Rectal smooth muscle tissue (tissue), 1 donor: ENCODE results near the gene CD58.

Experiments used
- H3K27ac ChIP-seq: one replicate; pipeline ENCODE4 v1.7.0; 2013; ENCODE audit warnings: low read depth, low read length, inconsistent platforms
- H3K27me3 ChIP-seq: one replicate; pipeline ENCODE4 v1.7.0; 2013; ENCODE audit warnings: low read length; ENCODE audit not compliant: control insufficient read depth, insufficient read depth
- H3K36me3 ChIP-seq: one replicate; pipeline ENCODE4 v1.7.0; 2013; ENCODE audit warnings: low read length; ENCODE audit not compliant: control insufficient read depth, insufficient read depth
- H3K4me1 ChIP-seq: one replicate; pipeline ENCODE4 v1.7.0; 2013; ENCODE audit warnings: low read length; ENCODE audit not compliant: control insufficient read depth, insufficient read depth
- H3K4me3 ChIP-seq: one replicate; pipeline ENCODE4 v1.7.0; 2013; ENCODE audit warnings: low read length
- H3K9ac ChIP-seq: one replicate; pipeline ENCODE4 v1.7.0; 2013; ENCODE audit warnings: low read length

Gene CD58

DNA sequence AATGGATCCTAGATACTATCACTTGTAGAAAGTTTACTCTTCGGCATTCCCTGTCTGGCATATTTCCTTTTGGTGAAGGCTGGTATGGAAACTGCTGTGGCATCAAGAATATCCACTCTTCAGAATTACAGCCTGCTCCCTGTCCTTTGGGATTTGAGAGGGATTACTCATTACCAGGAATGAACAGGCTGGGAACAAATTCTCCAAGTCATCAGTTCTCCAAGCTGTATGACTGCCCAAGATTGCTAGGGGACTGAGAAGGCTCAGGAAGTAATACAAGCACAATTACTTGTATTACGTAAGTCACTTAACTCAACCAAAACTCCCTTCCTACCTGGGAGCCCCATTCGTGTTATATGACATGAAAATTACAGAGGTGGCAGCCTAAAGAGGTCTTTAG lies 49.6 kb downstream of the CD58 start:
- no peaks in the 10 kb centered on the region for H3K27me3 ChIP-seq

DNA sequence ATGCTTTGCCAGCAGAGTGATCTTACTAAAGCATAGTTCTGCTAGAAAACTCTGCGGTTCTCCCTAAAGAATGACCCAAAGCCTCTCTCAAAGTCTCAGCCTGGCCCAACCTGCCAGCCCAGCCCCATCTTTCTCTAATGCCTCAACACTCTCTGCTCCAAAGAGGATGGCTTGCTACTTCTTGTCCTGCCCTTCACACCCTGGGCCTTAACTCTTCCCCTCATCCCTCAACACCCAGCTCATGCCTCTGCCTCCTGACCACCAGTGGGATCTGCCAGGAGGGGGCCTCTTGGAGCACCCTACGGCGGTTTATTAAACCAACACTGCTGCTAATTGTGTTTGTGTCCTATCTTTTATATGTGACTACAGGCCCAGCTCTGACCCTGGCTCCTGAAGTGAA lies 52.4 kb downstream of the CD58 start:
- H3K4me3 ChIP-seq: no peak overlapping the region
- no peaks in the 10 kb centered on the region for H3K27me3 ChIP-seq
- no peak overlapping the region for H3K27ac ChIP-seq
- no peaks in the 10 kb centered on the region for H3K36me3 ChIP-seq
- H3K9ac ChIP-seq: no peak overlapping the region
- no peaks in the 10 kb centered on the region for H3K4me1 ChIP-seq

More for the DNA sequence above, 49.6 kb downstream of the CD58 start:
- Histone ChIP-seq H3K4me1 (no peaks in the 10 kb centered on the region), H3K9ac (no peak overlapping the region), H3K27ac (no peak overlapping the region), H3K4me3 (no peak overlapping the region), H3K36me3 (no peaks in the 10 kb centered on the region)

DNA sequence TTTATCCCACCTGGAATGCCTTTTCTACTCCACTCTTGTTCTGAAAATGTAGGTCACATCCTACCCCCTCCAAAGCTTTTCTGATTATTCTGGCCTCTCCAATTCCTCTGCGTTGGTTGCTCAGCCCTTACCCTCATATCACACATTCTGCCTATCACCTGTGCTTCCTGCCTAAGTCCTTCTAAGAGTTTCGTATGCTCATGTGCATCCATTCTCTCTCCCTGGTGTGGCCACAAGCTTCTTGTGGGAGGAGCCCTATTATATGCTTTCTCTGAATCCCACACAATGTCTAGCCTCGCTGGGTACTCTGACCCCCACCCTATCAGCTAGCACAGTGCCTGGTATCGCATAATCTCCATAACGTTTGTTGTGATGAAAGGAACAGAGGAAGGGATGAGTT lies 54.2 kb downstream of the CD58 start:
- no peak overlapping the region for H3K9ac ChIP-seq
- no peak overlapping the region for H3K27ac ChIP-seq
- H3K36me3 ChIP-seq: no peaks in the 10 kb centered on the region
- H3K27me3 ChIP-seq: no peaks in the 10 kb centered on the region
- H3K4me1 ChIP-seq: no peaks in the 10 kb centered on the region
- H3K4me3 ChIP-seq: no peak overlapping the region

DNA sequence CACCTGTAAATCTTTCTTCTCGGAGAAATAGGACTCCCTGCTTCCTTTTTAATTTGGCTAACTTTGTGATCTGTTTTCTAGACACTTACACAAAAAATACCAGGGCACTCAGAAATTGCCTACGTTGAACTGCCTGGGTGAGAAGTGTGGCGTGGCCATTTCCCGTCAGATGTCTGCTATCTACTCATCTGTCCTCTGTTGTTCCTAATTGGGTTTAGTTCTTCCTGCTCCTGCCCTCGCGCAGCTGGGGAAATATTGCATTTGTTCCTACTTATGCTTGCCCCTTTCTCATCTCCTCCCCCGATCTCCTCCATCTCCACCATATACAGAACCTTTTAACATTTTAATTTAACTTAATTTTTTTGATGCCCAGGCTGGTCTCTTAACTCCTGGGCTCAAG lies 55.1 kb downstream of the CD58 start:
- no peak overlapping the region for H3K4me3 ChIP-seq
- H3K27ac ChIP-seq: no peak overlapping the region
- no peaks in the 10 kb centered on the region for H3K4me1 ChIP-seq
- H3K36me3 ChIP-seq: no peaks in the 10 kb centered on the region
- H3K27me3 ChIP-seq: no peaks in the 10 kb centered on the region
- H3K9ac ChIP-seq: no peak overlapping the region

DNA sequence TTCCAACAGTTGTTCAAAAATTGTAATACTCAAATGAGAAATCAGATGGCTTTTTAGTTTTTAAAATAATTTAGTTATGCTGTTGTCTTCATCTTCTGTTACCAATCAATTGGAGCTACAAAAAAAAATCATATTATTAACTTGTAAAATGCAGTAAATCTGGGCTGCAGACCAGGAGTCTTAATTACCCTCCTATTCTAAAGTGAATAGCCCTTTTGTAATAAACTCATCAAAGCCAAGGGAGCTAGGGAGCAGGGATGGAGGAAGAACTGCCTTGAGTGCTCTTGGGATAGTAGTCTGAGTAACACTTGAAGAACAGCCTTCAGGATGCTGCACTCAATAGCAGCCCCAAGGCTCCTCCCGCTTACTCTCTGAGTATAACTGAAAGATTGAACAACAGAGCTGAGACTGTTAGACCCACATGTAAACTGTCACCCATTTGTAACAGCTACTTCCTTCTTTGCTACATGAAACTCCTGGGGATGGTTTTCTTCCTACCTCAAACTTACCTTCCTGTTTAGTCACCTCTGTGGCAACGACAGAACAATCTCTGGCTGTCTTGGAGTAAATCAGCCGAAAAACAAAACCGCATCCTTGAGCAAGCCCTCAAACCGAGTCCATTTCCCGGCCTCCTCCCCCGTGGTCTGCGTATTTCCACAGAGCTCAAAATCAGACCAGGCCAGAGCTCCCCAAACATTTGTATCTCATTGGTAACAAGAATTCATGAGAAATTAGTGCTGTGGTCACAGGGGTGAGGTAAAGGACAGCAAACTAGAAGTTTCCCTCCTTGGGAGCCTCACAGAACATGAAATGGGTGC lies 55.9 kb downstream of the CD58 start:
- H3K4me3 ChIP-seq: no peak overlapping the region
- H3K4me1 ChIP-seq: no peaks in the 10 kb centered on the region
- no peak overlapping the region for H3K9ac ChIP-seq
- no peaks in the 10 kb centered on the region for H3K27me3 ChIP-seq
- no peaks in the 10 kb centered on the region for H3K36me3 ChIP-seq
- no peak overlapping the region for H3K27ac ChIP-seq

DNA sequence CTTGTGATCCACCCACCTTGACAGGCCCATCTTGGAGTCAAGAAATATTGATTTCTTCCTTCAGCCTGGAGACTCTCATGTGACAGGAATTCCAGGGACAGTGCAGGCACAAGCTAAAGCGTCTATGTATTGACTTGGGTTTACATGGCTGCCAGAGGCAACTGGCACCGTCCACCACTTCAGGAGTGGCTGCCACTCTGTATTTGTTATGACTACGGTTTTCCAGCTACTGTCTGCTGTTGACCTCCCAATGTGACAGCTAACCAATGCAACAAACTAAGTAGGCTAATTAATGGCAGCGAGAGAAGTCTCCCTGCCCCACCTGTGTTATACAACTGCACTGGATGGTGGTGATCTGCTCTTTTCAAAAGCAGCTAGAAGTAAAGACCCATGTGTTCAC lies 56.9 kb downstream of the CD58 start:
- H3K4me1 ChIP-seq: no peaks in the 10 kb centered on the region
- no peaks in the 10 kb centered on the region for H3K36me3 ChIP-seq
- no peak overlapping the region for H3K4me3 ChIP-seq
- no peak overlapping the region for H3K9ac ChIP-seq
- H3K27me3 ChIP-seq: no peaks in the 10 kb centered on the region
- no peak overlapping the region for H3K27ac ChIP-seq

DNA sequence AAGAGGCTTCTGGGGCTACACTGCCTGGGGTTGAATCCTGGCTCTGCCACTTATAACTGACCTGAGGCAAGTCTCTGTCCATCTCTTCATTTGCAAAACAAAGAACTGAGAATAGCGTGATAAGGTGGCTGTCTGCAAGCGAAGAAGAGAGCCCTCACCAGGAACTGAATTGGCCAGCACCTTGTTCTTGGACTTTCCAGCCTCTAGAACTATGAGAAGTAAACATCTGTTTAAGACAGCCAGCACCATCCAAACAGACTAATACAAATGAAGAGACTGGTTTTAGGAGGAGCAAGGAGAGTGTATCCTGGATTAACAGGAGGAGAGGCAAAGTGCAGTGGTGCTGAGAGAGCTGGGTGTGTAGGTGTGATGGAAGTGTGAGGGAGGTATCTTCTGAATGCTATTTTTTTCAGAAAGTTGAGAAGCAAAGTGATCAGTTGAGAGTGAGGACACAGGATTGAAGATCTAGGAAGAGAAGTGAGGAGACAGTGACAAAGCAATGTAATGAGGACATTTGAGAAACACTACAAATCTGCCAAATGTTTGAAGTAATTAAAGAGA lies 59.3 kb downstream of the CD58 start:
- H3K4me1 ChIP-seq: no peaks in the 10 kb centered on the region
- H3K36me3 ChIP-seq: no peaks in the 10 kb centered on the region
- no peak overlapping the region for H3K9ac ChIP-seq
- no peak overlapping the region for H3K4me3 ChIP-seq
- H3K27me3 ChIP-seq: no peaks in the 10 kb centered on the region
- H3K27ac ChIP-seq: no peak overlapping the region

DNA sequence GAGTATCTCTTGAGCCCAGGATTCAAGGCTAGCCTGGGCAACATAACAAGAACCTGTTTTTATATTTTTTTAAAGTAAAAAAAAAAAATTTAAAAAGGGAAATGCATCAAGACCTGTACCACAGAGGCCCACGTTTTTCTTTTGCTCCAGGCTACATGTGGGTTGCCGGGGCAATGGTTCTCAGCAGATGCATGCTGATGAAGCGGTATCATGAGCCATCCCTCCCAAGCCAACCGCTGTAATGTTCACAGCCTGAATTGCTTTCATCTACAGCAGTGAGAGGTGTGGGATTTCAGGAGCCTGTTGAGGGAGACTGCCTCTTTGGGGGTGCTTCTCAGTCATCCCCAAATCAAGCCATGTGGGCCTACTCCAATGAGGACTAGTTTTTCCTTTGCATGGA lies 60.5 kb downstream of the CD58 start:
- no peaks in the 10 kb centered on the region for H3K27me3 ChIP-seq
- no peaks in the 10 kb centered on the region for H3K36me3 ChIP-seq
- H3K27ac ChIP-seq: no peak overlapping the region
- H3K9ac ChIP-seq: no peak overlapping the region
- no peak overlapping the region for H3K4me3 ChIP-seq
- no peaks in the 10 kb centered on the region for H3K4me1 ChIP-seq

DNA sequence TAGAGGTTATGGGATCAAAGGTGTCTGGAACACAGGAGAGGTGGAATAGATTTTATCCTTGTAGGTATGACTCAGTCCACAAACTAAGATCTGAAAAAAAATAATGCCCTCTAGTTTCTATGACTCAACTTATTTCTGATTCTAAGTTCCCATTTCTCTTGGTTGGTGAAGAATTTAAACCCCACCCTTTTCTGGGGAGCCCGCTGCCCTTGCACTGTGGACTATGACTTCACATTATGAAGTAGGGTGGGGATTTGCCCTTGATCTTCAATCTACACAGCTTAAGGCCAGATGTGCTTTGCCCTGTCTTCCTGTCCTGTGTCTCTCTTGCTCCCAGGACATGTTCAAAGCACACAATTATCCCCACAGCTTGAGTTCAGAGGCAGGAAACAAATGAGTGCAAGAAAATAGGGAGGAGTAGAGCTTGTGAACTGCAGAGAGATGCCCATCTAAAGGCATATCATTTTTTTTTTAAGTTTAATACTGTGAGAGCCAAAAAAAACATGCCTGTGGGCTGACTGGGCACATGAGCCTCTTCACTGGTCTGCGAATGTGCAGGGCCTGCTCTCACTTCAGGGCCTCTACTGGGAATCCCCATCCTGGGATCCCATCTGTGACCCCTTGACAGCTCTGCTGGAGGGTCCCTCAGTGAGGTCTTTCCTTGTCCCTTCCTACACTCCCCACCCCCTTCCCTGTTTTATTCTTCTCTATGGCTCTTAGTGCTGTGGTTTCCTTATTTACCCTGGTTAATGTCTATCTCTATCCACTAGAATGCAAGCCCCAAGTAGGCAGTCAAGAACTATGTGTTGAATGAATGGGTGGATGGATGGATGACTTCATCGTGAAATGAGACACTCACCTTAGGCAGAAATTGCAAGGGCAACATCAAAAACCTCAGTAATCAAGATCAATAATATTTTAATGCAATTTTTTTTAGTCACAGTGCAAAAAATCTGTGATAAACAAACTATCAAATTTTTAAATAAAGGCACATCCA lies 61.5 kb downstream of the CD58 start:
- no peak overlapping the region for H3K27ac ChIP-seq
- no peaks in the 10 kb centered on the region for H3K27me3 ChIP-seq

DNA sequence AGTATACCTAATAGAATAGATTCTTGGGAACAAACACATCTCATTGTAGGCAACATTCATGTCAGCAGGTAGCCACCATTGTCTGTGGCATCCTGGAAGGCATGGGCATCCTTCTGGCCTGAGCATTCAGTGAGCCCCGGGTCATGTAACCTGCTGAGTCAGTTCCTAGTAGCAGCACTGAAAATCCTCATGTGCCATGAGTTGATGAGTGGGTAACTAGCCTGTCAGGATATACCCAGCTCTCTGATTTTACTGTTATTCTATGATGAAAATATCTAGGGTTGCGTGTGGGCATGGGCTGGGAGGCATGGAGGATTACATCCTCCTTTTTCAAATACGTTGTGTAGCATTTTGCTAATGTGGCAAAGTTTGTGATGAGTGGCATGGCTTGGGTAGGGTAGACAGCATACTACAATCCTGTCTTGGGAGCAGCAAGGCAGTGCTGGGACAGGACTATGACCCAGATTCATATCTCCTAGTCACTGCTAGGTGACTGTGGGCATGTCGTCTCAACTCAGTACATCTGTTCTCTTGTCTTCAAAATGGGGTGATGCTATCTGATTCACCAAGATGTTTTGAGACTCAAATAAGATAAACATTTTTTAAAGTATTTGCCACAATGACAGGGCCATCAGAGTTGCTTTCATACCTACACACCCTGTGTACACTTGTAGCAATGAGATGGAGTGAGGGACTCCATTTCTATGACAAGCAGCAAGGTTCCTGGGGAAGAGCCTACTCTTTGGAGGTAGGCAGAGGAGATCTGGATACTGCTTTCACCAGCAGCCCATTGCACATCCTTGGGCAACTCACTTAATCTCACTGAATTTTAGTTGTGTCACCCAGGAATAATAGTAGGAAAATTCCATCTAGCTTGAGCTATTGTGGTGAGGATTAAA lies 62.5 kb downstream of the CD58 start:
- Histone ChIP-seq H3K27me3 (no peaks in the 10 kb centered on the region), H3K4me1 (no peaks in the 10 kb centered on the region), H3K27ac (no peak overlapping the region), H3K9ac (no peak overlapping the region), H3K4me3 (no peak overlapping the region), H3K36me3 (no peaks in the 10 kb centered on the region)

More for the DNA sequence above, 61.5 kb downstream of the CD58 start:
- Histone ChIP-seq H3K9ac (no peak overlapping the region), H3K4me1 (no peaks in the 10 kb centered on the region), H3K4me3 (no peak overlapping the region), H3K36me3 (no peaks in the 10 kb centered on the region)

DNA sequence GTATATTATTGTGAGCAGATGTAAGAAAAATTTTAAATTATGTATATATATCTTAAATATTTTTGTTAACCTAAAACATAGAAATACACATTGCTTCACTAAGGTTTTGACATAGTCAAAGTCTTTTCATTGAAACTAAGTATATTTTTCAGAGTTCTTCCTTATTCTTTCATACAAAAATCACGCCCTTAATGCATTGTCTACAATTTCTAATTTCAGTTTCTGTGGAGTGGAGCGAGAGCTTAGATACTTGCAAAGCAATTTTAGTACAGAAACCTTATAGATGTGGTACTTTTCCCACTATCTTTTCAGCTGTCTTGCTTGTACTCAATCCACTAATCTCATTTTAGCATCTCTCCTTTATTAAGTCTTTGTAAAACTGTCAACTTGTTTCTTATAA lies 63.2 kb downstream of the CD58 start:
- Histone ChIP-seq H3K27me3 (no peaks in the 10 kb centered on the region), H3K9ac (no peak overlapping the region), H3K4me3 (no peak overlapping the region), H3K36me3 (no peaks in the 10 kb centered on the region), H3K27ac (no peak overlapping the region), H3K4me1 (no peaks in the 10 kb centered on the region)
